Stimulated activated CD4-positive, alpha-beta T cell treated with anti-CD3 and anti-CD28 coated beads, Interleukin-1b, Interleukin-23, amount 100 ng/mL, for 1 hour (primary cell): ENCODE results near the gene PPM1B.
"Not testable (repeated sequence)": the region's sequence is repeated elsewhere in the genome, so short reads cannot be mapped to it uniquely, and the experiment has no call there.

Experiments
- DNase-seq, 2 donors: peaks; one replicate each; pipeline ENCODE4 v3.0.0-alpha.2; 2020; ENCODE audit warnings: low read depth in 2 of 2

PPM1B gene

GRCh38 chr2:44250376-44250775, 81.7 kb downstream of the PPM1B start:
- DNase-seq, result no peak

GRCh38 chr2:44254023-44254422, 85.3 kb downstream of the PPM1B start:
- no peak for DNase-seq

- DNase-seq, result not testable (repeated sequence)
Observed at GRCh38 chr2:44255704-44256103, 87.0 kb downstream of the PPM1B start.

- not testable (repeated sequence) for DNase-seq
Observed at GRCh38 chr2:44257802-44258201, 89.1 kb downstream of the PPM1B start.

GRCh38 chr2:44267269-44267795, 98.7 kb downstream of the PPM1B start:
- no peak for DNase-seq

- no peak for DNase-seq
Observed at GRCh38 chr2:44267796-44268648, 99.3 kb downstream of the PPM1B start.

GRCh38 chr2:44269831-44270230, 101.2 kb downstream of the PPM1B start:
- no peak for DNase-seq

GRCh38 chr2:44271296-44271695, 102.6 kb downstream of the PPM1B start:
- DNase-seq, result no peak

GRCh38 chr2:44273076-44273475, 104.4 kb downstream of the PPM1B start:
- DNase-seq, result no peak

- no peak for DNase-seq
Observed at GRCh38 chr2:44273596-44273995, 104.9 kb downstream of the PPM1B start.

GRCh38 chr2:44275927-44276303, 107.2 kb downstream of the PPM1B start:
- DNase-seq, result no peak

- DNase-seq, result no peak
Observed at GRCh38 chr2:44277541-44277940, 108.9 kb downstream of the PPM1B start.

GRCh38 chr2:44280869-44281268, 112.2 kb downstream of the PPM1B start:
- DNase-seq, result no peak
